Activated CD8-positive, alpha-beta memory T cell treated with anti-CD3 and anti-CD28 coated beads for 1 hour (primary cell): ENCODE results near the gene KRTAP5-1.

Experiments
- DNase-seq, 2 donors: peaks; one replicate each; pipeline ENCODE4 v3.0.0-alpha.2; 2020; ENCODE audit warnings: low read depth in 1 of 2; ENCODE audit errors: extremely low read depth in 1 of 2

Gene KRTAP5-1

GRCh38 chr11:1561955-1562354 is 23.1 kb downstream of the KRTAP5-1 start:
- DNase-seq = no peak

DNA sequence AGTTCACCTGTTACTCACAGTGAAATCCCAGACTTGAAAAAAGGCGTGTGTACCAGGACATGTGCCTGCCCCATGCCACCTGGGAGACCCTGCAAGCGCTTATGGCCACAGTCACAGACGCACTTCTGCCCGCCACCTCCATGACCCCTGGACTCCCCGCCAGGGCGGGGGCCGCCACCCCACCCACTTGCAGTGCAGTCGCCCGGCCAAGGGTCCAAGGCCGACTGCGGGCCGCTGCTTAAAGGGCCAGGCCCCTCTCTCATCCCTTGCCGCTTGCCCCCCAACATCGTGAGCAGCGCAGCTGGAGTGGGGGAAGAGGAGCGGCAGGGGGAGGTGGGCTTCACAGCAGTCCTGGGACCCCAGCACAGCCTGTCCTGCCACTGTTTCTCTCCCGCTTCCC is 23.8 kb downstream of the KRTAP5-1 start:
- no peak for DNase-seq

GRCh38 chr11:1560649-1561251 is 24.3 kb downstream of the KRTAP5-1 start:
- DNase-seq = no peak

GRCh38 chr11:1560002-1560648 is 25.0 kb downstream of the KRTAP5-1 start:
- DNase-seq = no peak

DNA sequence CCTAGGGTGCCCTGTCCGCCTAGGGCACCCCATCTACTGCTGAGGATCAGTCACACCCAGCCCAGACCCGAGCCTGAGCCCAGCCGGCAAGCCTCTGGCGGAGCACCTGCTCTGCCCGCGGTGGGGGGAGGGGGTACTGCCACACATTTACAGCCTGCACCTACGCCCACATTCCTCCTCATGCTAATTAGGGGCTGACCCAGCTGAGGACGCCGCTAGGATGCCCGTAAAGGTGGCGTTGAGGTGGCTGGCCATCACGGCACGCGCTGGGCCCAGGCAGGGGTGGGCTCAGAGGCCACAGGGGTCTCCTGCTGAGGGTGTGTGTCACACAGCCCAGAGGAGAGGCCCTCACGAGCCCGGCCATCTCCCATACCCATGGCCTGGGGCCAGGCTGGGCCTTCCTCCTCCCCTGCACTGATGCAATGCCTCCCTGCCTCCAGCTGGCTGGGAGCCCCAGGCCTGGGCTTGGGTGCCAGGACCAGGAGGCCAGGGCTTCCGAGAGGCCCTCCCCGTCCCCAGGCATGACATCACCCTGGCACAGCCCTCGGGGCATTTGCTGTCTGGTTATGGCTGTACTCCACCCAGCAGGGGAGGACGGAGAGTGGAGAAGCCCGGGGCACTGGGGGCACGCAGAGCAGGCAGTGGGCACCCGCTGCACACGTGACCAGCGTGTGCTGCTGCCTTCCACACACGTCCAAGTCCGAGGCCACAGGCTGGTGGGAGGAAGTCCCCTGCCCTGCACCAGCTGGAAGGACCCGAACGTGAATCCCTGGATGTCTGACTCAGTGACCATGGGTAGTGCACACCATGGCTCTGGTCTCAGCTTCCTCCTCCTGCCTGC is 25.8 kb downstream of the KRTAP5-1 start:
- DNase-seq = no peak

DNA sequence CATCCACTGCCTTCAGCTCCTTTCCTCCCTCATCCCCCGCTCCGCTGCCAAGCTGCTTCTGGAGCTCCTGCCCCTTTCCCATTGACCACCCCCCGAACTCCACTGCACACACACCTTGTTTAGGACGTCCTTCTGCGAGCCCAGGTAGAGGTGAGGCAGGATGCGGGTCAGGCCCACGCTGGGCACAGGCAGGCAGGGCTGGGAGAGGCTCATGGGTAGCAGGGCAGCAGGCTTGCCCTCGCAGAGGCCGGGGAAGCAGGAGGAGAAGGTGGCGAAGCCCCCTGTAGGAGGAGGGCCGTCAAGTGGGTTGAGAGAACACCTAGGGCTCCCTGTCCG is 26.3 kb downstream of the KRTAP5-1 start:
- no peak for DNase-seq

DNA sequence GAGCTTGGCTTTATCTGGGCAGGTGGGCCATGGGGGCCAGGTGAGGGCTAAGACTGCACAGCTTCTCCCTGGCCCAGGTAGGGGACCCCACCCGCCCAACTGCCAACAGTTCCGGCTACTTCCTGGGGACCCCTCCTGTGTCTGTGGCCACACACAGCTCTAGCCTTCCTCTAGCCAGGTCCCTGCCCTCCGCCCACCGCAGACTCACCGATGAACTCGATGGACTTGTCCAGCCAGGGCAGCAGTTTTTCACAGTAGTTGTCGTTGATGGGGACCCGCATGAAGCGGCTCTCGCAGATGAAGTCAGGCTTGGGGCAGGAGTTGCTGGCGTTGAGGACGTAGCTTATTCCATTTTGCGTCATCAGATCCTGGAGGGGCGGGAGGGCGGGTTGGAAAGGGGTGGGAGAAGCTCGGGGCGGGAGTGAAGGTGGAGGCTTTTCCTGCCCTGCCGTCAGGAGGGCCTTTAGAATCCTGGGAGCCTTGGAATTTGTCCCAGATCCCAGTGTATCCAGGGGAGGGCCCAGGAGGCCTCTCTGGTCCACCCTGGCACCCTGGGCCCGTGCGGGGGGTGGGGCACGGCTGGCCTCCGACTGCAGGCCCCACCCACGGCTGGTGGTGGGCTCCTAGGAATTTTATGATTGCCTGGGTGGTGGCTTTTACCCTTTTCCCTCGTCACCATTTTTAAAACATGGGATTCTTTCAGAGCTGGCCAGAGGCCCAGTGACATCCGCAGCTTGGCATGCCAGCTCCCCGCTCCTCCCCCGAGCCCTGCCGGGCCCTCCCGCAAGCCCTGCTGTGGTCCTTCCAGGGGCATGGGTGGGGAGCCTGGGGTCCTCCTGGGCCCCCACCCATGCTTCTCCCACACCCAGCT is 26.9 kb downstream of the KRTAP5-1 start:
- DNase-seq = no peak

GRCh38 chr11:1557051-1557884 is 27.8 kb downstream of the KRTAP5-1 start:
- DNase-seq = no peak

DNA sequence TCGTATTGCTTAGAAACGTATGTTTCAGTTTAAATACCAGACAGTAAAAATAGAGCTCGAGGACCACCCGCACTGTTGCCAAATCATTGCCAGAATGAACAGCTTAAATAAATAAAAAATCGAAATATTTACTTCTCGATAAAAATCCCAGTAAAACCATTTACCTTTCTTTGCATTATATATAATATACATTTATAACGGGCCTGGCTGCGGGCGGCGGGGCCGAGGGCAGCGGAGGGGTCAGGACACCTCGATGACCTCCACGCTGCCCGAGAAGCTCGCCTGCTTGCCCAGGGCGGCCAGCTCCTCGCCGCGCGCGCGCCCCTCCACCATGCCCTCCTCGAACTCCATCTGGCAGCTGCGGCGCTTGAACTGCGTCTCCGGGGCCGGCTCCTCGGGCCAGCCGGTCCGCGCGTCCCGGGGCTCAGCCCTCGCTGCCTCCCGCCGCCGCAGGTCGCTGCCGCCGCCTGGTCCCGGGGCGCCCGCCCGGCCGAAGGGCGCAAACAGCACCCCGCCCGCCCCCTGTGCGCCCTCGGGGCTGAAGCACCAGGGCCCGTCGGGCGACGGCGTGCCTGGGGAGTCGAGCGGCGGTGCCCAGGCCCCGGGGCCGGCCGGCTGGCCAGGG is 28.7 kb downstream of the KRTAP5-1 start:
- no peak for DNase-seq

DNA sequence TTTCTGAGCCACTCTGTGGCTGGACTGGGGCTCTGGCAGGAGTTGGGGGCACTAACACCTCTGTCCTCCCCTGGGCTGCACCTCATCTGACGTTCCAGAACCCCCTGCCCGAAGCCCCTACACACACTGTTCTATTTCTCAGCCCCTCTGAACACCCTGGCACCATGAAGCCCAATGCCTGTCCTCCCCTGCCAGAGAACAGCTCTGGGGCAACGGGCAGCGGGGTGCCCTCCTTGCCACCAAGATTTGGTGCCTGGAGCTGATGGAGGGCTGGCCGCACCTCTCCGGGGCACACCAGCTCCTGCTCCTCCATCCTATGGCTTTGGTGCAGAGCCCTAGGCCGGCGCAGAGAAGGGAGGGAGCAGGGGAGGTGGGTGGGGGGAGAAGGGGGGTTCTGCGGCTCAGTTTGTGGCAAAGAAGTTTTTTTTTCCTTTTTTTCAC is 29.4 kb downstream of the KRTAP5-1 start:
- DNase-seq = no peak

DNA sequence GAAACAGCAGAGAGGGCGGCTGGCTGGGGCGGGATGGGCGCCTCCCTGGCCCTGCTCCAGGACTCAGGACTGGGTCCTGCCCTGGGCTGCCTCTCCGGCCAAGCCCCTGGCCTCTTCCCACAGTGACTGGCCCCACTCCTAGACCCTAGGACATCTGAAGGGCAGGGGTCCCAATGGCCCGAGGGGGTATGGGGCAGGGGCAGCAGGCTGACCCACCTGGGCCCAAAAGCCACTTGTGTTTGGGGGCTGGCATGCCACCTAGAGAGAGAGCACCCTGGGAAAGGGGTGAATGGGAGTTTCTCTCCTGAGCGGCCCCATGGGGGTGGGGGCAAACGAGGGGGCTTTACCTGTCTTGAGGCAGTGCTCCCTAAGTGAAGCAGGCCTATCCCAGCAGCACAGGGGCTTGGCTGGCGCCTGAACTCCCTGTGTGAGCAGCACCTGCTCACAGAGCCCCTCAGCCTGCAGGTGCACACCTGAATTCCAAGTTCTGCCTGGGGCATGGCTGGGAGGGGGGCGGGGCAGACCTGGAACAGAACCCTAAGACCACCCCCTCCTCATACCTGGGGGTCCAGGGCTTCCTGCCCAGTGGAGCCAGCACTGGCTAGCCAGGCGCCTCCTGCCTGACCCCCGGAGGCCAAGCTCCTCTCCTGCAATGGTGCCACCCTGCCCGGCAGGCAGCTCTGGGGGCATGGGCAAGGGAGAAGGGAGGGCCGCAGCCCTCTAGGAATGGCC is 29.9 kb downstream of the KRTAP5-1 start:
- DNase-seq = no peak

DNA sequence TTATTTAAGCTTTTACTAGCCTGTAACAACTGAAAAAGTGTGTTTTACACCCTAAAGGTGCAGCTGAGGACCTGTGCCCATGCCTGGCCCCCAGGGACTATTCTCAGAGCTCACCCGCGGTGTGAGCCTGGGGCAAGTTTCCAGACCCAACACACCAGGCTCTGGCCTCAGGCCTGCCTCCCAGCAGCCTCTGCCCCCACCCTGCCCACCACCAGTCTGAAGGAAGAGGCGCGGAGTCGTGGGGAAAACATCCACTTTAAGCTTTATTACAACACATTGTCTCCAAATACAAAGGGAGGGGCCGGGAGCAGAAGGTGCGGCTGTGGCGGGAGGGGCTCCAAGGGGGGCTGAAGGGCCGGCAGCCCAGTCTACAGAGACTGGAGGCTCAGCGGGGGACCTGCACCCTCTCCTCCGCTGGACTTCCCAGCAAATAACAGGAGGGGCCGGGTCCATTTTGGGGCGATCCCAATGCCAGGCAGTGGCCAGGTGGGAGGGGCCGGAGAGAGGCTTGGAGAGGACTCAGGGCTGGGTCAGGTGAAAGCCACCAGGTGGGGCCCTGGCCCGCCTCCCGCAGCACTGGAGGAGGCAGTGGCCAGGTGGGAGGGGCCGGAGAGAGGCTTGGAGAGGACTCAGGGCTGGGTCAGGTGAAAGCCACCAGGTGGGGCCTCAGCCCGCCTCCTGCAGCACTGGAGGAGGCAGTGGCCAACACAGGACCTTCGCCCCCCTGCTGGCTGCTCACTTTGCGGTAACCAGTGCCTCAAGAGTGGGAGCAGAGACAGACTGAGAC is 31.1 kb downstream of the KRTAP5-1 start:
- no peak for DNase-seq

DNA sequence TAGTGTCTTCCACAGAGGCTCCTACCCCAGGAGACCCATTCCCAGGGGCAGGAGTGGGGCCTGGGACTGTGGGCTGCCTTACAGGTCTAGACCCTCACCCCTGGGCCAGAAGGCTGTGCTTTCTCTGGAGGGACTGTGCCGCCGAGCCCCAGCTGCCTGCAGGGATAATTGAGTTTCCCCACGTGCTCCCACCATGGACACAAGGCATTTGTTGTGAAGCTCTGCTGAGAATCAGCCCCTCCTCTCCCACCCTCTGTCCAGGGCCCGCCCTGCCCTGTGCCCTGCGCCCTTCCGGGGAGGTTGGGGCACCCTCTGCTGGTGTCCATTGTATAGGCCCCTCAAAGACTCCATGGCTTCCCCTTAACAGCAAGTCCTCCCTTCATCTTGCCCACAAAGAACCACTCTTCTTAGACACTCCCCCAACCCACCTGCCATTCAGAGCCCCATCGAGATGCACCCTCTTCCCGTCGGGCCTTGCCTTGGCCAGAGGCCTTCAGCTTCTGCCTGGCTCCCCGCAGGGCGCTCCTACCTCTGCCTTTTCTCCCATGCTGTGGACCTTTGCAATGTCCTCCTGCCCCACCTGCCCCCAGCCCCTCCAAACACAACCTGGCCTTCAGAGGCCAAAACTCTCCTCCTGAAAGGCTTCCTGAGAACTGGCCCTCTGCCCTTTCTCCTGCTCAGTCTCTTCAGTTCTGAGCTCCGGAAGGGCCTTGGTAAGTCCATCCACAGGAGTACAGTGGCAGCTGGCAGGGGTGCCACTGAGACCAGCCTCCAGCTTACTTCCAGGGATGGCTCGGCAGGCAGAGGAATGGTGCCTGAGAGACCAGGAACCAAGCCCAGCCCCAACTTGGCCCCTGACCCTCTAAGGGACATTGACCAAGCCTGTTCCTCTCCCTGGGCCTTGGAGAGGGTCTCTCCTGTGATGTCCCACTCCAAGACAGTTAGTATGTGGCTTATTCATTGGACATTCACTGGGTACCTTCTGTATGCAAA is 35.4 kb downstream of the KRTAP5-1 start:
- no peak for DNase-seq

- DNase-seq = no peak
These were observed 36.6 kb downstream of the KRTAP5-1 start for GRCh38 chr11:1548221-1549070.

- no peak for DNase-seq
These were observed 37.5 kb downstream of the KRTAP5-1 start for GRCh38 chr11:1547467-1548098.
